Anterior cingulate cortex (tissue), 58 donors: Measurements from ENCODE around the gene FAM217A.
"Not testable (repeated sequence)": the region's sequence is repeated elsewhere in the genome, so short reads cannot be mapped to it uniquely, and the experiment has no call there.

Experiments used
- DNase-seq, 58 donors: peaks; one replicate each; lab custom pipeline; 2025; lab: John Stamatoyannopoulos, UW

Gene FAM217A

GRCh38 chr6:4090043-4090442, 11.1 kb upstream of the FAM217A start:
- DNase-seq: not testable (repeated sequence)

- DNase-seq: no peak
These were observed 9.8 kb upstream of the FAM217A start for GRCh38 chr6:4088704-4089103.

DNA sequence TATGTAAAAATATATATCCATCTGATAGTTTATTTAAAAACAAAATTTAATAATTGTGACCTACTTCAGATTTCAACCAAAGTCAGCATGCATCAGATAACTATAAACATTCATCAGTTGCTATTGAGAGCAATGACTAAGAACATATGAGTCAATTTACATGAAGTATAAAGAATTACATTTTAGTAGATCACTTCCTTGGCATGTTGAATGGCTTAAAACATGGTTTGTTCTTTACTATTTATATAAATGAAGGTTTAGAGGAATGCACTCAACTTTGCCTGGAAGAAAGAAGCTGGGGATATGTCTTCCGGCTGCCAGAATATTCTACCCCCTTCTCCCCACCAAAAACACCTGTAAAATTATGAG, 6.4 kb upstream of the FAM217A start:
- no peak for DNase-seq

DNA sequence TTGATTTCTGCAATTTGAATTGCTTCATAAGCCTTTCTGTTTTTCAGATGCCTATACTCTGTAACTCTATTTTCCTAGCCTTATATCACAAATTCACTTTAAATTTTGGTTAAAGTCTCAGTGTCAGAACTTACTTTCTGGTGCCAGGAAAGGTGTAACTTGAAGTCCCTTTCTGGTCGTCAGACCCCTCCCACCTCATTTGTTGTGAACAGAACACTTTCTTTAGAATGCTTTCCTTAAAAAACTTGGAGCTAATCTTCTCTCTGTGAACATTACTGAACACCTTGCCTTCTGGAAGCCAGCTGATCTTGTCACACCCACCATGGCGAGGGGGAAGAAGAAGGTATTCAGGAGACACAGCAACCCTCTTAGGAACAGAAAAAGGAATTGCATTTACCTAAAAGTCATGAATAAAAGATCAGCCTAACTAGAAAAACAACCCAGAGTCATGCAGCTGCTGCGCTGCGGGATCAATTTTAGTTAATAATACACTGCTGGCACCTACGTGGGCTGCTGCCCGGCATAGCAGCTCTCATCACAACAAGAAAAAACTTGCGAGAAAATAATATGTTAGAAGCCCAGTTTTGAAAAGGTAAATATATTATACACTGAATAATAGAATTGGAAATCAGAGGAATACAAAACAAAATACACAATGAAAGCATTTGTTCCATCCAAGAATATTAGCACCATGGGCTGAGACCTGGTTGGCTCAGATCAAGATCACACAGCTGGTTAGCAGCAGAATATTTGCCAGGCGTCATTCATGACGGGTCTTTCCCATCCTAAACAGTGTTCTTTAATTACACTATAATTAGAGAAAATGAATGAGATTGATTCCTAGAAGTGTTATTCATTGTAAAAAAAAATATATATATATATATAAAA, 5.8 kb upstream of the FAM217A start:
- peak in 1 of 58 donors; percentile 14 for DNase-seq

- DNase-seq: no peak
These were observed 4.3 kb downstream of the FAM217A start for GRCh38 chr6:4074478-4075235.

DNA sequence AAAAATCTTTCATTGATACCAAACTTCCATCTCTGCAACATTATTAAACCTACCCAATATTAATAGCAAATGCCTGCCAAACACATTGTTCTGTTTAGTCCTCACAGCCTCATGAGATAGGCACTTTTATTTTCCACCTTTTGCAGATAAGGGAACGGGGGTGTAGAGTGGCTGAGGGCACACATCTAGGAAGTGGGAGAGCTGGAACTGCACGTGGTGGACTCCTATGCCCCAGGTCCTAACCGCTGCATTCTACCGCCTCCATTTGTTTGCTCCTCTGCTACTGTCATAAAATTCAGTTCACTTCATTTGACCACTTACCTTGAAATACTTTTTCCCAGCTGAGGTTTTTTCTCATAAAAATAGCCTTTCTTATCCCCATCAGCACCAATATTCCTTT, 7.6 kb downstream of the FAM217A start:
- DNase-seq: no peak

- no peak for DNase-seq
These were observed 9.7 kb downstream of the FAM217A start for GRCh38 chr6:4069199-4069598.

DNA sequence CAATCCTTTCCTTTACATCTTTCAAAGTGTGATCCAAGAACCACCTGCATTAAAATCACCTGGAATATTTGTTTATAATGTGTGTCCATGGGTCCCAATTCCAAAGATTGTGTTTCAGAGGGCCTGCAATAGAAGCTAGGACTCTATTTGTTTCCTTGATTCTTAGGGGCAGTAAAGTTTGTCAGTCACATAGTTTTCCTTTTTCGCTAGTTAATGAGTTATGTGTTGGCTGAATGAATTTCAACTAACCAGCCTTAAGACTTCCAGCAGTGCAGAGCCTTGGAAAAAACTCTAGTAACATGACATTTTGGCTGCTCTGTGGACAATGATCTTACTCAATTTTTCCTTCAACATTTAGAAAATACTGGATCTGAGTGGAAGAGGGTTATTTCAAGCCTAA, 11.3 kb downstream of the FAM217A start:
- DNase-seq: no peak

- DNase-seq: no peak
These were observed 12.7 kb downstream of the FAM217A start for GRCh38 chr6:4066029-4066755.

GRCh38 chr6:4059115-4059777, 19.7 kb downstream of the FAM217A start:
- no peak for DNase-seq

GRCh38 chr6:4057036-4057435, 21.9 kb downstream of the FAM217A start:
- DNase-seq: no peak

DNA sequence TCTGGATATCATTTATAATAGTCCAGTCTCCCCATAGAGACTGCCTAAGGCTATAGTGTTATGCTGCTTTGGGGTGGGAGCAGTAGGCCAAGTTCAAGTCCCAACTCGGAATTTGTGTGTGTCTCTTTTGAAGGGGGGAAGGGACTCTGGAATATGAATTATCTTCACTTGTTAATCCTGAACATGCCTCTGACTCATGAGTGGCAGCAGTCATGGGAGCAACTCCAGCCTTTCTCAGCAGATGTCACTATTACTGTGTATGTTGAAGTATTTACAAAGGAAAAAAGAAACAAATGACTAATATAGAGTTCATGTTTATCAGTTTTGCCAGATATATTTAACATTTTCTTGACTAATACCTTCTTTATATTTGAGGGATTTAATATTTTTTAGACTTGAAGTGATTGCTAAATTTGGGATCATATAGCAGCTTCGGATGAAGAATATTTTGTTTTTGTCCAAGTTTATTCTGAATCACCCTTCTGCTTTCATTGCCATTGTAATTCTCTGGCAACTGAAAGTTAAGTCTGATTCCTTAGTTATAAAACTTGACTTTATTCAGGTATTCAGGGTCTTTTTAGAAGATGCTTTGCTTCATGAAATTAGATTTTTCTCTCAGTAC, 23.4 kb downstream of the FAM217A start:
- DNase-seq: peak in 20 of 58 donors; percentile 0 to 33 (median 8)

DNA sequence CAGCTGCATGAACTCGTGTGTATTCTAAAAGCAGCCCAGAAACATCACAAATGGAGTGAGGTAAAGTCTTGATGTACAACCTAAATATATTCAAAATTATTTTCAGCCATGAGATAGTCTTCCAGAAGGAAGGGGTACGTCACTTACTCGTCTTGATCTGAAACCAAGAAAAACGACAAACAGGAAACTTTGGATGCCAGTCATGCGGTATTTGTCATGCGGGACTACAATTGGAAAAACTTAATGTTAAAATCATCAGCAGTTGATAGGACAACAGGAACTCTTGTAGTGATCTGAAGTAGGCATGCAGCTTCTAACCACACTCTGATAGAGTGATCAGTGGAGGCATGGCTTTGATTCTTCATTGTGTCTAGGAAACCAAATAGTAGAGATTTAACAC, 29.7 kb downstream of the FAM217A start:
- no peak for DNase-seq

GRCh38 chr6:4041480-4041879, 37.5 kb downstream of the FAM217A start:
- DNase-seq: no peak

DNA sequence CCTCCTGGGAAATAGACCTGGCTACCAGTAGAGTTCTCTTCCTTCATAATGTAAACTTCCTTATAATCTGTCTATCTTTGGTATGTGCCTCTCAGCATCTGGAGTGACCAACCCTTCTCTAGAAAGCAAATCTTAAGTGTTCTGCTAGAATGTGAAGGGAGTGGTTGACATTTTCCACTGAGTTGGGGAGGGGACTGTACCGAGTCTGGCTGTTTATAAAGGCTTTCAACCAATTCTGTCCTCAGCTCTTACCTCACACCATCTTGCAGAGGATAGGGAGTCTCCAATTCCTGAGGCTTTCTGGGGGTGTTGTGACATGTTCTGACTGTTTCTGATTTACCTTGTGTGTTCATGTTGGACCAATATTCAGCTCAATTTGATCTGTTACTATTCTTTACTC, 39.6 kb downstream of the FAM217A start:
- DNase-seq: no peak

DNA sequence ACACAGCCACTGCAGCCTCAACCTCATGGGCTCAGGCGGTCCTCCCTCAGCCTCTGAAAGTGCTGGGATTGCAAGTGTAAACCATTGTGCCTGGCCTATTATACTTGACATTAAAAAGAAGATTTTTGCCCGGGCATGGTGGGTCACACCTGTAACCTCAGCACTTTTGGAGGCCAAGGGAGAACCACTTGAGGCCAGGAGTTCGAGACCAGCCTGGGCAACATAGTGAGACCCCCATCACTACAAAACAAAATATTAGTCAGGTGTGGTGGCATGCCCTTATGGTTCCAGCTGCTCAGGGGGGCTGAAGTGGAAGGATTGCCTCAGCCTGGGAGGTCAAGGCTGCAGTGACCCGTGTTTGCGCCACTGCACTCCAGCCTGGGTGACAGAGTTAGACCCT, 42.4 kb downstream of the FAM217A start:
- DNase-seq: no peak

GRCh38 chr6:4032475-4032874, 46.5 kb downstream of the FAM217A start:
- no peak for DNase-seq

GRCh38 chr6:4031442-4031841, 47.5 kb downstream of the FAM217A start:
- no peak for DNase-seq

- DNase-seq: no peak
These were observed 48.3 kb downstream of the FAM217A start for GRCh38 chr6:4030669-4031068.

- no peak for DNase-seq
These were observed 49.2 kb downstream of the FAM217A start for GRCh38 chr6:4029687-4030086.
